ENCODE data around the gene ASTN1.

Gene ASTN1

GRCh38 chr1:176919386-176920378 is 244.8 kb downstream of the ASTN1 start:
- DNase-seq, result no peak

GRCh38 chr1:176905648-176906047 is 258.9 kb downstream of the ASTN1 start:
- DNase-seq, result peak; percentile 3

GRCh38 chr1:176904057-176904751 is 260.3 kb downstream of the ASTN1 start:
- no peak for DNase-seq

- no peak for DNase-seq
Measured at GRCh38 chr1:176903474-176903873, 261.0 kb downstream of the ASTN1 start.

- no peak for DNase-seq
Measured at GRCh38 chr1:176899321-176899720, 265.2 kb downstream of the ASTN1 start.

- DNase-seq, result peak; percentile 66
Measured at GRCh38 chr1:176897350-176898236, 266.9 kb downstream of the ASTN1 start.

GRCh38 chr1:176896216-176896615 is 268.3 kb downstream of the ASTN1 start:
- no peak for DNase-seq

- no peak for DNase-seq
Measured at GRCh38 chr1:176894450-176894849, 270.1 kb downstream of the ASTN1 start.

- no peak for DNase-seq
Measured at GRCh38 chr1:176893625-176894352, 270.7 kb downstream of the ASTN1 start.

- DNase-seq, result no peak
Measured at GRCh38 chr1:176888471-176889032, 276.0 kb downstream of the ASTN1 start.

- DNase-seq, result no peak
Measured at GRCh38 chr1:176885751-176886150, 278.8 kb downstream of the ASTN1 start.

- DNase-seq, result no peak
Measured at GRCh38 chr1:176885341-176885740, 279.2 kb downstream of the ASTN1 start.

GRCh38 chr1:176884911-176885310 is 279.6 kb downstream of the ASTN1 start:
- DNase-seq, result no peak

- DNase-seq, result no peak
Measured at GRCh38 chr1:176884286-176884685, 280.2 kb downstream of the ASTN1 start.

- DNase-seq, result peak; percentile 75
Measured at GRCh38 chr1:176880955-176881595, 283.4 kb downstream of the ASTN1 start.

- DNase-seq, result no peak
Measured at GRCh38 chr1:176879784-176880620, 284.5 kb downstream of the ASTN1 start.

- DNase-seq, result peak; percentile 29
Measured at GRCh38 chr1:176878750-176879536, 285.6 kb downstream of the ASTN1 start.

GRCh38 chr1:176877557-176877956 is 287.0 kb downstream of the ASTN1 start:
- no peak for DNase-seq

GRCh38 chr1:176876966-176877515 is 287.5 kb downstream of the ASTN1 start:
- no peak for DNase-seq
